WERI-Rb-1 (cell line): Measurements from ENCODE around the gene ADI1.

Source experiments
- DNase-seq: peaks from one replicate; pipeline ENCODE4 v3.0.0-alpha.2; 2020
- H3K27ac ChIP-seq: fragments of 250-450 bp; sonication (Bioruptor Pico); 2 replicates; pipeline ENCODE4 v1.5.1; 2020; ENCODE audit warnings: mild to moderate bottlenecking, moderate library complexity
- H3K27me3 ChIP-seq: fragments of 250-450 bp; sonication (Bioruptor Pico); 2 replicates; pipeline ENCODE4 v1.5.1; 2021; ENCODE audit warnings: mild to moderate bottlenecking, low read depth, moderate library complexity; ENCODE audit not compliant: insufficient read depth, severe bottlenecking
- H3K36me3 ChIP-seq: fragments of 250-450 bp; sonication (Bioruptor Pico); 2 replicates; pipeline ENCODE4 v1.5.1; 2020; ENCODE audit warnings: mild to moderate bottlenecking, moderate library complexity
- H3K4me3 ChIP-seq: 2 replicates; pipeline ENCODE4 v1.5.1; 2011; ENCODE audit warnings: low read depth, mild to moderate bottlenecking, control low read depth, low read length
- H3K9me3 ChIP-seq: fragments of 250-450 bp; sonication (Bioruptor Pico); 2 replicates; pipeline ENCODE4 v1.5.1; 2021; ENCODE audit warnings: mild to moderate bottlenecking, moderate library complexity; ENCODE audit not compliant: severe bottlenecking
- CTCF ChIP-seq: IDR thresholded peaks from 2 replicates; pipeline ENCODE4 v1.5.1; 2011; ENCODE audit warnings: low read depth, mild to moderate bottlenecking, control low read depth, inconsistent platforms, low read length

Gene ADI1

GRCh38 chr2:3466966-3467365 lies 52.4 kb downstream of the ADI1 start:
- Histone ChIP-seq H3K27ac (no peak overlapping the region), H3K36me3 (peaks cover 15% of the 10 kb centered on the region)
- peak; percentile 57 for TF ChIP-seq CTCF

GRCh38 chr2:3466482-3466863 lies 52.9 kb downstream of the ADI1 start:
- H3K4me3 ChIP-seq = no peak overlapping the region
- H3K27ac ChIP-seq = no peak overlapping the region
- H3K36me3 ChIP-seq = peaks cover 15% of the 10 kb centered on the region
- no peak for DNase-seq
- no peaks in the 10 kb centered on the region for H3K9me3 ChIP-seq
- no peaks in the 10 kb centered on the region for H3K27me3 ChIP-seq
- no peak for TF ChIP-seq CTCF

More at GRCh38 chr2:3466966-3467365, 52.4 kb downstream of the ADI1 start:
- Histone ChIP-seq H3K9me3 (no peaks in the 10 kb centered on the region), H3K4me3 (no peak overlapping the region), H3K27me3 (no peaks in the 10 kb centered on the region)
- peak; percentile 85 for DNase-seq

GRCh38 chr2:3465844-3466481 lies 53.4 kb downstream of the ADI1 start:
- H3K4me3 ChIP-seq = no peak overlapping the region
- no peaks in the 10 kb centered on the region for H3K27me3 ChIP-seq
- H3K27ac ChIP-seq = no peak overlapping the region
- no peaks in the 10 kb centered on the region for H3K9me3 ChIP-seq
- TF ChIP-seq CTCF = no peak
- DNase-seq = no peak
- peaks cover 15% of the 10 kb centered on the region for H3K36me3 ChIP-seq

GRCh38 chr2:3465328-3465727 lies 54.0 kb downstream of the ADI1 start:
- no peaks in the 10 kb centered on the region for H3K27me3 ChIP-seq
- no peak for DNase-seq
- H3K4me3 ChIP-seq = no peak overlapping the region
- H3K36me3 ChIP-seq = peaks cover 12% of the 10 kb centered on the region
- H3K9me3 ChIP-seq = no peaks in the 10 kb centered on the region
- no peak overlapping the region for H3K27ac ChIP-seq
- TF ChIP-seq CTCF = no peak

GRCh38 chr2:3464401-3465005 lies 54.8 kb downstream of the ADI1 start:
- Histone ChIP-seq H3K27ac (no peak overlapping the region), H3K27me3 (no peaks in the 10 kb centered on the region), H3K9me3 (no peaks in the 10 kb centered on the region), H3K36me3 (peaks cover 11% of the 10 kb centered on the region), H3K4me3 (no peak overlapping the region)
- no peak for TF ChIP-seq CTCF
- no peak for DNase-seq

- no peak for TF ChIP-seq CTCF
- peaks cover 11% of the 10 kb centered on the region for H3K36me3 ChIP-seq
- DNase-seq = no peak
Observed at GRCh38 chr2:3463944-3464343, 55.4 kb downstream of the ADI1 start.

More at GRCh38 chr2:3463944-3464343, 55.4 kb downstream of the ADI1 start:
- Histone ChIP-seq H3K9me3 (no peaks in the 10 kb centered on the region), H3K27ac (no peak overlapping the region), H3K27me3 (no peaks in the 10 kb centered on the region), H3K4me3 (no peak overlapping the region)
